GM18861 (cell line): ENCODE measurements around the gene DRD1.
"Not testable (repeated sequence)": the region's sequence is repeated elsewhere in the genome, so short reads cannot be mapped to it uniquely, and the experiment has no call there.

Experiments
- ATAC-seq: cut with Tn5 transposase; IDR thresholded peaks from one replicate; pipeline ENCODE4 v1.9.1; 2021; ENCODE audit not compliant: unreplicated experiment

DRD1 gene

GRCh38 chr5:175436359-175436758, 7.6 kb downstream of the DRD1 start:
- ATAC-seq = no peak

GRCh38 chr5:175434800-175435199, 9.2 kb downstream of the DRD1 start:
- no peak for ATAC-seq

- no peak for ATAC-seq
These were observed 16.2 kb downstream of the DRD1 start for GRCh38 chr5:175427762-175428161.

- not testable (repeated sequence) for ATAC-seq
These were observed 19.4 kb downstream of the DRD1 start for GRCh38 chr5:175424594-175424993.

- ATAC-seq = no peak
These were observed 21.9 kb downstream of the DRD1 start for GRCh38 chr5:175422058-175422457.

GRCh38 chr5:175420383-175420782, 23.6 kb downstream of the DRD1 start:
- no peak for ATAC-seq

- no peak for ATAC-seq
These were observed 25.7 kb downstream of the DRD1 start for GRCh38 chr5:175418251-175418650.

- no peak for ATAC-seq
These were observed 26.6 kb downstream of the DRD1 start for GRCh38 chr5:175417384-175417783.

- no peak for ATAC-seq
These were observed 28.7 kb downstream of the DRD1 start for GRCh38 chr5:175415303-175415702.

- no peak for ATAC-seq
These were observed 33.1 kb downstream of the DRD1 start for GRCh38 chr5:175410926-175411325.

GRCh38 chr5:175406300-175406699, 37.7 kb downstream of the DRD1 start:
- no peak for ATAC-seq

GRCh38 chr5:175397590-175398297, 46.2 kb downstream of the DRD1 start:
- not testable (repeated sequence) for ATAC-seq

GRCh38 chr5:175395430-175395829, 48.6 kb downstream of the DRD1 start:
- not testable (repeated sequence) for ATAC-seq

GRCh38 chr5:175394601-175395000, 49.4 kb downstream of the DRD1 start:
- no peak for ATAC-seq

GRCh38 chr5:175393897-175394296, 50.1 kb downstream of the DRD1 start:
- no peak for ATAC-seq

GRCh38 chr5:175392236-175392635, 51.7 kb downstream of the DRD1 start:
- no peak for ATAC-seq

GRCh38 chr5:175390352-175391083, 53.5 kb downstream of the DRD1 start:
- ATAC-seq = no peak
